PC-3 (cell line): ENCODE results near the gene ZNF716. TPM values are rescaled to one million over a fixed set of nuclear protein-coding genes. Genes with fewer than 3 reads are reported as not detected.

Experiments used
- ATAC-seq: fragments of 200-7000 bp; cut with Tn5 transposase; 2 replicates; pipeline ENCODE4 v1.9.1; 2020; ENCODE audit warnings: mild to moderate bottlenecking, moderate library complexity
- BruUV-seq: library from RNA; stranded (reverse); fragments of 400-500 nt; replicated peaks from 2 replicates; lab custom pipeline; 2021; lab: Mats Ljungman, UMichigan
- CTCF ChIA-PET: fragments of 300-600 bp; sonication (Branson Sonifier 250); formaldehyde crosslinking; loops from one replicate; lab custom pipeline; 2022; ENCODE audit warnings: antibody characterized with exemption; lab: Charles Lee
- POLR2A ChIA-PET: fragments of 300-600 bp; sonication (Branson Sonifier 250); formaldehyde crosslinking; loops from one replicate; lab custom pipeline; 2022; ENCODE audit warnings: antibody characterized with exemption; ENCODE audit not compliant: unreplicated experiment; lab: Charles Lee
- DNase-seq: peaks from one replicate; pipeline ENCODE4 v3.0.0-alpha.2; 2015
- H2AFZ ChIP-seq: fragments of 300-600 bp; sonication (generic); 2 replicates; pipeline ENCODE4 v1.6.0; 2016; ENCODE audit warnings: antibody characterized with exemption, low read length
- H3F3A ChIP-seq: fragments of 300-600 bp; sonication (generic); one replicate; pipeline ENCODE4 v1.6.0; 2017; ENCODE audit warnings: antibody characterized with exemption, low read length, control low read depth, mild to moderate bottlenecking; ENCODE audit not compliant: unreplicated experiment
- H3K27ac ChIP-seq: fragments of 300-600 bp; sonication (generic); 2 replicates; pipeline ENCODE4 v1.5.1; 2016; ENCODE audit warnings: mild to moderate bottlenecking, low read length
- H3K27me3 ChIP-seq: fragments of 300-600 bp; sonication (generic); 2 replicates; pipeline ENCODE4 v1.6.1; 2016; ENCODE audit warnings: low read length, mixed read lengths
- H3K36me3 ChIP-seq: fragments of 300-600 bp; sonication (generic); 2 replicates; pipeline ENCODE4 v1.6.1; 2016; ENCODE audit warnings: low read depth, mixed run types, low read length, mixed read lengths
- H3K4me1 ChIP-seq: fragments of 300-600 bp; sonication (generic); 2 replicates; pipeline ENCODE4 v1.5.1; 2016; ENCODE audit warnings: low read length; ENCODE audit not compliant: insufficient read depth
- H3K4me2 ChIP-seq: fragments of 300-600 bp; sonication (generic); 2 replicates; pipeline ENCODE4 v1.6.0; 2016; ENCODE audit warnings: low read length
- H3K4me3 ChIP-seq: fragments of 300-600 bp; sonication (generic); 2 replicates; pipeline ENCODE4 v1.5.1; 2016; ENCODE audit warnings: mild to moderate bottlenecking, low read length, mixed read lengths
- H3K79me2 ChIP-seq: fragments of 300-600 bp; sonication (generic); 2 replicates; pipeline ENCODE4 v1.6.1; 2017; ENCODE audit warnings: low read length, mixed read lengths
- H3K9ac ChIP-seq: fragments of 300-600 bp; sonication (generic); 2 replicates; pipeline ENCODE4 v1.6.0; 2016; ENCODE audit warnings: mild to moderate bottlenecking, low read length
- H3K9me2 ChIP-seq: fragments of 300-600 bp; sonication (generic); replicated peaks from 2 replicates; pipeline ENCODE4 v1.6.1; 2016; ENCODE audit warnings: mixed run types, low read length, mixed read lengths
- H3K9me3 ChIP-seq: fragments of 300-600 bp; sonication (generic); 2 replicates; pipeline ENCODE4 v1.6.1; 2016; ENCODE audit warnings: low read length, mixed read lengths
- H4K20me1 ChIP-seq: fragments of 300-600 bp; sonication (generic); 2 replicates; pipeline ENCODE4 v1.6.1; 2016; ENCODE audit warnings: low read length, mixed read lengths
- CTCF ChIP-seq: fragments of 300-600 bp; sonication (generic); conservative IDR thresholded peaks from 2 replicates; pipeline ENCODE4 v1.5.1; 2017; ENCODE audit warnings: antibody characterized with exemption, low read depth, mild to moderate bottlenecking, low read length
- EZH2 ChIP-seq: fragments of 300-600 bp; sonication (generic); IDR thresholded peaks from one replicate; pipeline ENCODE4 v1.6.1; 2017; ENCODE audit warnings: antibody characterized with exemption, mild to moderate bottlenecking, low read length; ENCODE audit not compliant: unreplicated experiment
- EZH2phosphoT487 ChIP-seq: fragments of 300-600 bp; sonication (generic); IDR thresholded peaks from 2 replicates; pipeline ENCODE4 v1.6.1; 2018; ENCODE audit warnings: mild to moderate bottlenecking, antibody characterized with exemption, low read length, borderline replicate concordance
- intact Hi-C: fragments of 100-400 bp; cut with micrococcal nuclease; formaldehyde crosslinking; loops from 2 replicates; pipeline ENCODE4 v1.9.0; 2023
- total RNA-seq: library from RNA; depleted of rRNA; stranded (reverse); fragments of >200 nt; gene quantifications from 2 replicates; pipeline ENCODE4 v1.2.3, GENCODE V29; 2014

The ZNF716 gene
- total RNA-seq, 1 experiment from 2014 or later, result not detected

DNA sequence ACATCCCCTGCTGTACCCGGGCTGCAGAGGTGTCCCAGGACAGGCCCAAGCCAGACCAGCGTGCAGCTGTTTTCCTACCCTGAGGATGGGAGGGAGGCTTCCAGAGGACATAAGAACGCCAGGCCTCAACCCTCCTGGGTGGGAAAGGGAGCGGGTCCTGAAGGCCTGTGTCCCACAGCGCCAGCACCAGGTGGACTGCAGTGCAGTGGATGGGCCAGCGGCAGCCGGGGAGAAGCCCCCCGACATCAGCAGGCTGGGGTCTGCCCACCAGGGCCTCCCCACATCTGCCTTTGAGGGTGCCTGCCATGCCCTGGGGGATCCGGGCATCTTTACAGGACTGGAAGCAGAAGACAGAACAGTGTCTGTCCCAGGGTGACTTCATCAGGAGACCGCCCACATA is 22.8 kb upstream of the ZNF716 start:
- Histone ChIP-seq H3F3A (no peaks in the 10 kb centered on the region), H3K4me3 (no peak overlapping the region), H3K79me2 (no peaks in the 10 kb centered on the region), H3K27me3 (no peaks in the 10 kb centered on the region), H3K36me3 (no peaks in the 10 kb centered on the region), H2AFZ (no peak overlapping the region), H3K4me1 (no peaks in the 10 kb centered on the region), H3K9me2 (no peaks in the 10 kb centered on the region), H3K9me3 (peaks cover 4% of the 10 kb centered on the region; the same call in 1 of the 2 replicates), H3K9ac (no peak overlapping the region), H4K20me1 (no peaks in the 10 kb centered on the region), H3K4me2 (no peak overlapping the region), H3K27ac (no peak overlapping the region)
- no TSS peak for BruUV-seq
- ATAC-seq, result no peak
- TF ChIP-seq EZH2 (no peak), EZH2phosphoT487 (no peak), CTCF (no peak)
- CTCF ChIA-PET, result no interaction called here
- intact Hi-C loops, result no loop called here
- POLR2A ChIA-PET, result no interaction called here
- DNase-seq, result no peak

GRCh38 chr7:57427594-57427993 is 22.4 kb upstream of the ZNF716 start:
- no peaks in the 10 kb centered on the region for H3K27me3 ChIP-seq
- no peak overlapping the region for H2AFZ ChIP-seq
- H3K9me3 ChIP-seq, result peaks cover 8% of the 10 kb centered on the region; the same call in 1 of the 2 replicates
- no peaks in the 10 kb centered on the region for H3K36me3 ChIP-seq
- ATAC-seq (no peak), DNase-seq (no peak)
- no peaks in the 10 kb centered on the region for H4K20me1 ChIP-seq
- no peaks in the 10 kb centered on the region for H3K9me2 ChIP-seq
- TF ChIP-seq EZH2, result no peak
- TF ChIP-seq CTCF, result no peak
- TF ChIP-seq EZH2phosphoT487, result no peak
- no peak overlapping the region for H3K4me3 ChIP-seq
- H3K9ac ChIP-seq, result no peak overlapping the region
- ChIA-PET POLR2A (no interaction called here), CTCF (no interaction called here)
- H3F3A ChIP-seq, result no peaks in the 10 kb centered on the region
- BruUV-seq, result no TSS peak
- H3K4me2 ChIP-seq, result no peak overlapping the region
- H3K4me1 ChIP-seq, result no peaks in the 10 kb centered on the region
- intact Hi-C loops, result no loop called here
- no peaks in the 10 kb centered on the region for H3K79me2 ChIP-seq
- no peak overlapping the region for H3K27ac ChIP-seq

DNA sequence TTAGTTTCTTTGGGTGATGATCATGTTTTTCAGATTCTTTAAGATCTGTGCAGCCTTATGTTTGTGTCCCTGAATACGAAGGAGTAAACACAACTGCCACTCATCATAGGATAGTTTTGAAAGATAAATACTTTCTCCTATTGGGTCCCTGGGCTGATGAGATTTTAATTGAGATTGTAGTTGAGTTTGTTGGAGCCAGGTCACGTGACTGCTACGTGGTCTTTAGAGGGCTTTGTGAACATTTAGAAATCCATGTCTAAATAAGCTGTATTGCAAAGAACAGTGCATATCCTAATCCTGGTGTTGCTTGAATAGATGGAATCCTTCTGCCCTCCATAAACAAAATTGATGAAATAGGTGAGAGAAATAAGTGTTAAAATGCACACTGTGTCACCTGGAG is 17.4 kb upstream of the ZNF716 start:
- Histone ChIP-seq H3K4me2 (no peak overlapping the region), H3K36me3 (no peaks in the 10 kb centered on the region), H4K20me1 (no peaks in the 10 kb centered on the region), H3K4me1 (no peaks in the 10 kb centered on the region), H3K9me3 (peaks cover 21% of the 10 kb centered on the region; the same call in 1 of the 2 replicates), H3K27ac (no peak overlapping the region), H3F3A (no peaks in the 10 kb centered on the region), H3K79me2 (no peaks in the 10 kb centered on the region), H3K27me3 (no peaks in the 10 kb centered on the region), H2AFZ (no peak overlapping the region), H3K9me2 (no peaks in the 10 kb centered on the region), H3K9ac (no peak overlapping the region), H3K4me3 (no peak overlapping the region)
- TF ChIP-seq EZH2, result no peak
- TF ChIP-seq EZH2phosphoT487, result no peak
- intact Hi-C loops, result no loop called here
- ChIA-PET CTCF (no interaction called here), POLR2A (no interaction called here)
- no peak for DNase-seq
- ATAC-seq, result no peak
- no TSS peak for BruUV-seq
